ENCODE results near the gene PRDM2.

DNA sequence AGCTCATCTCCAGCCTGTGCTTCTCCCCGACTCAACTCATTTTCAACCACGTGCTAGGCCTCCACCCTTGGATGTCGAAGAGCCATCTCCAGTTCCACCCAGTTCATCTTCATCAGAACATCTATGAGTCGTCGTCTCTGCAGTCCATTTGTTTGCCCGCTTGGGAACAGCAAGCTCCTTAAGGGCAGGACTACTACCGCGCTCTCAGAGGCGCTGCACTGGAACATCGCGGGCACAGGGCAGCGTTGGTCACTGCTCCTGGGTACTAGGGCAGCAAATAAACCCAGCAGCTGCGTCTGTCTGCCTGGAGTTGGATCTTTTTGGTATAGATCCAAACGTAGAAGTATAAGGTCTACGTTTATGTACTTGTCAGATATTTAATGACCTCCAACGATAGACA, 478 bp upstream of the PRDM2 start:
- no peak for TF ChIP-seq EP300 (IDR thresholded peaks at IDR 0.05)
- TF ChIP-seq, protein P1, sequence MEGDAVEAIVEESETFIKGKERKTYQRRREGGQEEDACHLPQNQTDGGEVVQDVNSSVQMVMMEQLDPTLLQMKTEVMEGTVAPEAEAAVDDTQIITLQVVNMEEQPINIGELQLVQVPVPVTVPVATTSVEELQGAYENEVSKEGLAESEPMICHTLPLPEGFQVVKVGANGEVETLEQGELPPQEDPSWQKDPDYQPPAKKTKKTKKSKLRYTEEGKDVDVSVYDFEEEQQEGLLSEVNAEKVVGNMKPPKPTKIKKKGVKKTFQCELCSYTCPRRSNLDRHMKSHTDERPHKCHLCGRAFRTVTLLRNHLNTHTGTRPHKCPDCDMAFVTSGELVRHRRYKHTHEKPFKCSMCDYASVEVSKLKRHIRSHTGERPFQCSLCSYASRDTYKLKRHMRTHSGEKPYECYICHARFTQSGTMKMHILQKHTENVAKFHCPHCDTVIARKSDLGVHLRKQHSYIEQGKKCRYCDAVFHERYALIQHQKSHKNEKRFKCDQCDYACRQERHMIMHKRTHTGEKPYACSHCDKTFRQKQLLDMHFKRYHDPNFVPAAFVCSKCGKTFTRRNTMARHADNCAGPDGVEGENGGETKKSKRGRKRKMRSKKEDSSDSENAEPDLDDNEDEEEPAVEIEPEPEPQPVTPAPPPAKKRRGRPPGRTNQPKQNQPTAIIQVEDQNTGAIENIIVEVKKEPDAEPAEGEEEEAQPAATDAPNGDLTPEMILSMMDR (IDR thresholded peaks at IDR 0.05) = no peak

Data from ovary (tissue), 3 donors.